GM23338 (cell line): ENCODE measurements around the gene ZBTB40. TPM values are rescaled to one million over a fixed set of nuclear protein-coding genes. Genes with fewer than 3 reads are reported as not detected.

ENCODE experiments used
- ATAC-seq: fragments of 200-7000 bp; cut with Tn5 transposase; 3 replicates; pipeline ENCODE4 v1.9.1; 2020
- DNase-seq: peaks from one replicate; pipeline ENCODE4 v3.0.0-alpha.2; 2015; ENCODE audit warnings: low spot score
- H2AFZ ChIP-seq: fragments of 200-600 bp; sonication (generic); 2 replicates; pipeline ENCODE4 v1.8.0; 2016; ENCODE audit warnings: antibody characterized with exemption, mild to moderate bottlenecking, moderate library complexity
- H3F3A ChIP-seq: fragments of 200-600 bp; sonication (generic); replicated peaks from 2 replicates; pipeline ENCODE4 v1.8.0; 2017; ENCODE audit warnings: antibody characterized with exemption, mixed run types, low read depth
- H3K27ac ChIP-seq: fragments of 200-600 bp; sonication (generic); 2 replicates; pipeline ENCODE4 v1.6.1; 2016; ENCODE audit warnings: low read depth
- H3K27me3 ChIP-seq: fragments of 200-600 bp; sonication (generic); 2 replicates; pipeline ENCODE4 v1.8.0; 2016; ENCODE audit warnings: mild to moderate bottlenecking, mixed run types, moderate library complexity; ENCODE audit not compliant: insufficient read depth
- H3K36me3 ChIP-seq: fragments of 200-600 bp; sonication (generic); 2 replicates; pipeline ENCODE4 v1.8.0; 2016; ENCODE audit warnings: mild to moderate bottlenecking; ENCODE audit not compliant: insufficient read depth
- H3K4me1 ChIP-seq: fragments of 200-600 bp; sonication (generic); 2 replicates; pipeline ENCODE4 v1.8.0; 2016; ENCODE audit warnings: mild to moderate bottlenecking, moderate library complexity; ENCODE audit not compliant: insufficient read depth
- H3K4me2 ChIP-seq: fragments of 200-600 bp; sonication (generic); 2 replicates; pipeline ENCODE4 v1.7.1; 2017; ENCODE audit warnings: mixed run types
- H3K4me3 ChIP-seq: fragments of 200-600 bp; sonication (generic); 2 replicates; pipeline ENCODE4 v1.6.1; 2016; ENCODE audit warnings: mixed run types
- H3K79me2 ChIP-seq: fragments of 200-600 bp; sonication (generic); replicated peaks from 2 replicates; pipeline ENCODE4 v1.8.0; 2017; ENCODE audit warnings: mild to moderate bottlenecking; ENCODE audit not compliant: insufficient read depth
- H3K9me2 ChIP-seq: fragments of 200-600 bp; sonication (generic); 2 replicates; pipeline ENCODE4 v1.8.0; 2017; ENCODE audit not compliant: insufficient read depth
- H4K20me1 ChIP-seq: fragments of 200-600 bp; sonication (generic); replicated peaks from 2 replicates; pipeline ENCODE4 v1.8.0; 2017; ENCODE audit warnings: mild to moderate bottlenecking; ENCODE audit not compliant: insufficient read depth
- H3K27ac Mint-ChIP-seq: 2 replicates; pipeline ENCODE4 v1.8.0; 2020; ENCODE audit warnings: inconsistent platforms, mild to moderate bottlenecking, moderate library complexity, mixed read lengths
- H3K27me3 Mint-ChIP-seq: 3 replicates; pipeline ENCODE4 v1.8.0; 2022; ENCODE audit warnings: low read depth, mild to moderate bottlenecking, moderate library complexity, mixed read lengths, inconsistent platforms; ENCODE audit not compliant: insufficient read depth, poor library complexity
- H3K36me3 Mint-ChIP-seq: 3 replicates; pipeline ENCODE4 v1.8.0; 2021; ENCODE audit warnings: low read depth, mild to moderate bottlenecking, inconsistent platforms, moderate library complexity, mixed read lengths
- H3K4me1 Mint-ChIP-seq: 3 replicates; pipeline ENCODE4 v1.8.0; 2020; ENCODE audit warnings: mild to moderate bottlenecking, inconsistent platforms, mixed read lengths
- H3K4me3 Mint-ChIP-seq: 3 replicates; pipeline ENCODE4 v1.8.0; 2021; ENCODE audit warnings: moderate library complexity, mild to moderate bottlenecking, inconsistent platforms, mixed read lengths
- H3K9me3 Mint-ChIP-seq: 3 replicates; pipeline ENCODE4 v1.8.0; 2020; ENCODE audit warnings: moderate library complexity, mild to moderate bottlenecking, inconsistent platforms, mixed read lengths
- CREB1 ChIP-seq: fragments of 250-450 bp; sonication (Bioruptor Pico); IDR thresholded peaks from 2 replicates; pipeline ENCODE4 v1.5.0; 2020; ENCODE audit warnings: low read depth, mild to moderate bottlenecking, moderate library complexity
- ETS1 ChIP-seq: IDR thresholded peaks from 2 replicates; pipeline ENCODE4 v1.6.1; 2016; ENCODE audit warnings: antibody characterized with exemption
- EZH2phosphoT487 ChIP-seq: fragments of 200-600 bp; sonication (generic); IDR thresholded peaks from one replicate; pipeline ENCODE4 v1.8.1; 2018; ENCODE audit warnings: antibody characterized with exemption; ENCODE audit not compliant: unreplicated experiment
- JUNB ChIP-seq: IDR thresholded peaks from one replicate; pipeline ENCODE4 v1.6.1; 2016; ENCODE audit warnings: antibody characterized with exemption; ENCODE audit not compliant: unreplicated experiment
- NANOG ChIP-seq: IDR thresholded peaks from 2 replicates; pipeline ENCODE4 v1.6.1; 2016; ENCODE audit warnings: antibody characterized with exemption, borderline replicate concordance
- ZNF331 ChIP-seq: fragments of 250-450 bp; sonication (Bioruptor Pico); IDR thresholded peaks from 2 replicates; pipeline ENCODE4 v1.5.0; 2020; ENCODE audit warnings: low read depth, mild to moderate bottlenecking, moderate library complexity
- ZNF462 ChIP-seq: fragments of 250-450 bp; sonication (Bioruptor Pico); IDR thresholded peaks from 2 replicates; pipeline ENCODE4 v1.5.0; 2020; ENCODE audit warnings: mild to moderate bottlenecking, moderate library complexity
- polyA plus RNA-seq: library from polyadenylated mRNA; unstranded; fragments of >200 nt; fragmentation: Nextera tagmentation; extraction: Ambion mirVana; gene quantifications from 2 replicates; pipeline ENCODE4 v1.2.1, GENCODE V29; 2016
- total RNA-seq: library from RNA; depleted of rRNA; stranded (reverse); fragments of >200 nt; shearing (Covaris generic); gene quantifications from 2 replicates; pipeline ENCODE4 v1.2.3, GENCODE V29; 2014
- TF ChIP-seq, protein P1 (sequence below), 2 experiments: fragments of 200-600 bp in 1 of 2; sonication (generic) in 1 of 2; conservative IDR thresholded peaks; 2 replicates each; pipeline versions ENCODE4 v1.5.1 to v1.6.1; 2016 to 2017; ENCODE audit warnings: antibody characterized with exemption in 2 of 2, low read depth in 2 of 2, mild to moderate bottlenecking in 2 of 2, moderate library complexity in 1 of 2

Gene ZBTB40
- total and polyA plus RNA-seq, 2 experiments from 2014 or later: 3.1 to 22.7 TPM

DNA sequence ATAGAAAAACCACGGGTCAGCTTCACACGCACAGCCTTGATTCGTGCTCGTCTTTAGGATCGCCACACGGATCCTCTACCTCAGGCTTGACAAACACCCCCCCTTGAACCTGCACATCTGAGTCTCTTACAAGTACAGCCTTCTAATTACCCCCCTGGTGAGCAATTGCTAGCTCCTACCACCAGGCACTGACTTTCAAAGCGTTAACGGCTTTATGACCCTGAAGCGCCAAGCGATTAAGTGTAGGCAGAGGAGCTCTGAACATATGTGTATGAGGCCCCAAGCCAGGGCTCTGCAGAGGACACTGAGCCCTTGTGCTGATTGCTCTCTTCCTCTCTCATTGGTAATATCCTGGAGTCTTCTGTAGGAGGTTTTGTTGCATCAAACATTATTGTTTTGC lies 55.9 kb downstream of the ZBTB40 start (continued):
- TF ChIP-seq JUNB (no peak), EZH2phosphoT487 (no peak), ZNF462 (CRISPR knock-in tag) (no peak), ETS1 (no peak)

- no peak for ATAC-seq
- H3K36me3 Mint-ChIP-seq: peaks cover 16% of the 10 kb centered on the region; the same call in 2 of the 3 replicates
- TF ChIP-seq CREB1 (CRISPR knock-in tag) (no peak), NANOG (no peak), ZNF331 (CRISPR knock-in tag) (no peak), JUNB (no peak)
- TF ChIP-seq, protein P1, sequence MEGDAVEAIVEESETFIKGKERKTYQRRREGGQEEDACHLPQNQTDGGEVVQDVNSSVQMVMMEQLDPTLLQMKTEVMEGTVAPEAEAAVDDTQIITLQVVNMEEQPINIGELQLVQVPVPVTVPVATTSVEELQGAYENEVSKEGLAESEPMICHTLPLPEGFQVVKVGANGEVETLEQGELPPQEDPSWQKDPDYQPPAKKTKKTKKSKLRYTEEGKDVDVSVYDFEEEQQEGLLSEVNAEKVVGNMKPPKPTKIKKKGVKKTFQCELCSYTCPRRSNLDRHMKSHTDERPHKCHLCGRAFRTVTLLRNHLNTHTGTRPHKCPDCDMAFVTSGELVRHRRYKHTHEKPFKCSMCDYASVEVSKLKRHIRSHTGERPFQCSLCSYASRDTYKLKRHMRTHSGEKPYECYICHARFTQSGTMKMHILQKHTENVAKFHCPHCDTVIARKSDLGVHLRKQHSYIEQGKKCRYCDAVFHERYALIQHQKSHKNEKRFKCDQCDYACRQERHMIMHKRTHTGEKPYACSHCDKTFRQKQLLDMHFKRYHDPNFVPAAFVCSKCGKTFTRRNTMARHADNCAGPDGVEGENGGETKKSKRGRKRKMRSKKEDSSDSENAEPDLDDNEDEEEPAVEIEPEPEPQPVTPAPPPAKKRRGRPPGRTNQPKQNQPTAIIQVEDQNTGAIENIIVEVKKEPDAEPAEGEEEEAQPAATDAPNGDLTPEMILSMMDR (conservative IDR thresholded peaks at IDR 0.05; ENCODE audit: low read depth in 2 of 2): no peak
These were observed 56.7 kb downstream of the ZBTB40 start for GRCh38 chr1:22508329-22508728.

More at GRCh38 chr1:22508329-22508728, 56.7 kb downstream of the ZBTB40 start:
- Histone ChIP-seq H3K4me1 (no peaks in the 10 kb centered on the region), H3K4me2 (no peak overlapping the region), H4K20me1 (peaks cover 8% of the 10 kb centered on the region; the same call in 1 of the 2 replicates), H3K27me3 (no peaks in the 10 kb centered on the region), H3K79me2 (no peaks in the 10 kb centered on the region), H3F3A (no peaks in the 10 kb centered on the region), H3K36me3 (peaks cover 42% of the 10 kb centered on the region), H3K4me3 (no peak overlapping the region), H2AFZ (no peak overlapping the region), H3K9me2 (no peaks in the 10 kb centered on the region), H3K27ac (no peak overlapping the region)
- Mint-ChIP-seq H3K27ac (no peak overlapping the region), H3K4me3 (no peak overlapping the region), H3K27me3 (peaks cover 2% of the 10 kb centered on the region), H3K4me1 (no peaks in the 10 kb centered on the region), H3K9me3 (no peaks in the 10 kb centered on the region)
- DNase-seq: no peak
